BLaER1 (cell line): ENCODE data around the gene CIB4.

Experiments used
- H3K27ac ChIP-seq: shearing (Covaris generic); formaldehyde crosslinking; 2 replicates; pipeline ENCODE4 v1.8.1; 2022
- H3K27me3 ChIP-seq: shearing (Covaris generic); formaldehyde crosslinking; 2 replicates; pipeline ENCODE4 v1.8.1; 2022
- H3K36me3 ChIP-seq: shearing (Covaris generic); formaldehyde crosslinking; 2 replicates; pipeline ENCODE4 v1.8.1; 2022
- H3K4me1 ChIP-seq: shearing (Covaris generic); formaldehyde crosslinking; 2 replicates; pipeline ENCODE4 v1.8.1; 2022
- H3K4me2 ChIP-seq: shearing (Covaris generic); formaldehyde crosslinking; 2 replicates; pipeline ENCODE4 v1.8.1; 2022
- H3K4me3 ChIP-seq: shearing (Covaris generic); formaldehyde crosslinking; 2 replicates; pipeline ENCODE4 v1.8.1; 2022
- H3K9ac ChIP-seq: shearing (Covaris generic); formaldehyde crosslinking; 2 replicates; pipeline ENCODE4 v1.8.1; 2022
- H3K9me3 ChIP-seq: shearing (Covaris generic); formaldehyde crosslinking; 2 replicates; pipeline ENCODE4 v1.8.1; 2022
- H4K20me1 ChIP-seq: shearing (Covaris generic); formaldehyde crosslinking; 2 replicates; pipeline ENCODE4 v1.8.1; 2022
- Cebpa-rat ChIP-seq: shearing (Covaris generic); IDR thresholded peaks from 2 replicates; pipeline ENCODE4 v1.8.1; 2022

Gene CIB4

DNA sequence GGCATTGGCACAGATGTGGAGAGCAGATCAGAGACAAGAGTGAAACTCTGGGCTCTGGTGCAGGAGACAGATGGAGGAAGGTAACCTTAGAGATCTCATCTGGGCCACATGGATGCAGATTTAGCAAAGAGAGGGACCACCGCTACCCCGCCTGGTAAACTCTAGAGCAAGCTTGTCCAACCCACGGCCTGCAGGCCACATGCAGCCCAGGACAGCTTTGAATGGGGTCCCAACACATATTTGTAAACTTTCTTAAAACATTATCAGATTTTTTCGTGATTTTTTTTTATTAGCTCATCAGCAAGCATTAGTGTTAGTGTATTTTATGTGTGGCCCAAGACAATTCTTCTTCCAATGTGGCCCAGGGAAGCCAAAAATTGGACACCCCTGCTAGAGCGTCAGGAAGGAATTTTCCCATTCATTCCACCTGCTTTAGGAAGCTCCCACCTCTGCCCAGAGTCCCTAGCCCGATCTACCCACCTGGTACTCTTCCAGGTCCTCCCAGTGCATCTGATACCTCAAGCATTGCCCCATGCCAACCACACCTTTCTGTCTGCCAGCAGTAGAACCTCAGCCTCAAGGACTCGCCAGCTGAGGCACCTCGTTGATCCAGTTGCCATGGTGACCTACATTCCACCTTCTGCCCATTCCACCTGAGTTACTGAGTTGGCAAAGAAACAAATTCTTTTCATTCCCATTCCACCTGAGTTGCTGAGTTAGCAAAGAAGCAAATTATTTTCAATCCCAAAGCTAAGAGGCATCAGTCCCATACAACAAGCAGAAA, at the start of gene CIB4:
Gene CIB4 (minus strand): TSS at position 586 of the 784 bp plus-strand sequence. CDS start 52 bp downstream, at position 534.
- Histone ChIP-seq H3K4me3 (no peak within 1 kb of the TSS), H3K4me1 (peaks cover 17% of the 10 kb centered on the region), H3K27me3 (no peaks in the 10 kb centered on the region), H3K9me3 (no peaks in the 10 kb centered on the region), H3K27ac (no peak within 1 kb of the TSS), H3K9ac (no peak within 1 kb of the TSS), H3K4me2 (peak within 1 kb of the TSS; percentile 17), H4K20me1 (no peaks in the 10 kb centered on the region), H3K36me3 (no peaks in the 10 kb centered on the region)
- TF ChIP-seq Cebpa-rat: no peak

- Histone ChIP-seq H3K4me3 (no peak overlapping the region), H3K4me1 (peaks cover 66% of the 10 kb centered on the region), H3K36me3 (no peaks in the 10 kb centered on the region), H3K4me2 (peak overlapping the region; percentile 27), H3K27ac (no peak overlapping the region), H4K20me1 (peaks cover 2% of the 10 kb centered on the region), H3K27me3 (no peaks in the 10 kb centered on the region), H3K9me3 (no peaks in the 10 kb centered on the region), H3K9ac (no peak overlapping the region)
- no peak for TF ChIP-seq Cebpa-rat
Measured at GRCh38 chr2:26687801-26688200, 46.6 kb upstream of the CIB4 start.

DNA sequence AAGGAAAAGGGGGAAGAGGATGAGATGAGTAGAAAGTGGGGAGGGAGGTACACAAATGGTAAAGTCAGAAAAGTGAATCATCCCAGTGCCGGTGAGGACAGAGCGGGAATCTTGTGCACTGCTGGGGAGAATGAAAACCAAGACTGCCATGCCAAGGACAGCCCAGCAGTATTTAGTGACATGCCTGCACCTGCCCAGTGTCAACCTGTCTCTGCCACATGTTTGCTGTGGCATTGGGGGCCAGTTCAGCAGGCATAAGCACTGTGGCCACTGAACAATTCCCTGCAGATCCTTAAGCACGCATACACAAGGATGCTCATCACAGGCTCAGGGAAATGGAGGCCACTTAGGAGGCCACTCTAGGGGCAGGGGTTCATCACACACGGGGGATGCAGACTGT, 46.2 kb upstream of the CIB4 start:
- H4K20me1 ChIP-seq: no peaks in the 10 kb centered on the region; the same call in 1 of the 2 replicates
- no peak overlapping the region for H3K4me3 ChIP-seq
- H3K27me3 ChIP-seq: no peaks in the 10 kb centered on the region
- H3K4me1 ChIP-seq: peaks cover 71% of the 10 kb centered on the region
- no peak for TF ChIP-seq Cebpa-rat
- H3K9ac ChIP-seq: no peak overlapping the region
- H3K27ac ChIP-seq: no peak overlapping the region
- H3K36me3 ChIP-seq: no peaks in the 10 kb centered on the region
- no peaks in the 10 kb centered on the region for H3K9me3 ChIP-seq
- 0 out of 2 replicates have a peak overlapping the region, but pooled peaks have one; percentile 27 for H3K4me2 ChIP-seq

DNA sequence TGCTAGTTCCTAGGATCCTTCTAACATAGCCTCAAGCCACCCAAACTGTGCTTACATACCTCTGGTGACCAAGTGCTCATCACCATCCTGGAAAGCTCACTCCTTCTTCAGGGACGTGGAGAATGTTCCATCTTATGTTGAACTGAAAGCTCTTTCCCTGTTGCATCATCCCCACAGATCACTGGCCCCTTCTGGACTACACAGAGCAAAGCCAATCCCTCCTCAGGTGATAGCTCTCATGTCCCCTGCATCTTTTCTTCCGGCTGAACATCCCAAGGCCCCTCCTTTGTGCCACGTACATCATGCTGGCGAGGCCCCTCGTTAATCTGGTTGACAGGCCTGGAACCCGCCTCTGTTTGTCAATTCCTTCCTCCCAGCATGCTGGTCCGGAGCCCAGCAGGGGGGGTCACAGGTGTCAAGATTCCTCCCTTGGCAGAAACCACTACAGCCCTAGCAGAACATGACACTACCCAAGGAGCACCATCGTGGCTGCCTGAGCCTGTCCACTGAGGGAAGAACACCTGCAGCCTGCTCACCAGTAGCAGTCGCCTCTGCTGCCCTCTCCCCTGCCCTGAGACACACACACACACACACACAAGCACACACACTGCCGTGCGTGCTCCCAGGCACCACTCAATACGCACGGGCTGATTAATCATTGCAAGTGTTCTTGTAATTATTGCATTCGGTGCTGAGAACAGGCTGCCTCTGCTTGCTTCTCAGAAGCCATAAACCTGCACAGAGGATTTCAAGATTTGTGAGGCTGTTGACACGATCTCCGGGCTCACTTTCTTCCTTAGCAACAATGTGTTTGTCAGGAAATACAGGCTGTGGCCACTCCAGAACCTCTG, 45.0 kb upstream of the CIB4 start:
- H4K20me1 ChIP-seq: no peaks in the 10 kb centered on the region; the same call in 1 of the 2 replicates
- H3K27ac ChIP-seq: no peak overlapping the region
- no peaks in the 10 kb centered on the region for H3K27me3 ChIP-seq
- no peak overlapping the region for H3K4me3 ChIP-seq
- H3K9me3 ChIP-seq: no peaks in the 10 kb centered on the region
- no peak overlapping the region for H3K9ac ChIP-seq
- H3K36me3 ChIP-seq: no peaks in the 10 kb centered on the region
- peaks cover 68% of the 10 kb centered on the region for H3K4me1 ChIP-seq
- TF ChIP-seq Cebpa-rat: no peak
- peak overlapping the region; percentile 55 for H3K4me2 ChIP-seq

GRCh38 chr2:26685341-26685740, 44.2 kb upstream of the CIB4 start:
- TF ChIP-seq Cebpa-rat: no peak
- no peak overlapping the region for H3K9ac ChIP-seq
- H3K27me3 ChIP-seq: no peaks in the 10 kb centered on the region
- H3K36me3 ChIP-seq: no peaks in the 10 kb centered on the region
- peaks cover 59% of the 10 kb centered on the region for H3K4me1 ChIP-seq
- no peak overlapping the region for H3K4me2 ChIP-seq
- no peak overlapping the region for H3K27ac ChIP-seq
- no peaks in the 10 kb centered on the region for H3K9me3 ChIP-seq
- H3K4me3 ChIP-seq: no peak overlapping the region
- H4K20me1 ChIP-seq: no peaks in the 10 kb centered on the region

DNA sequence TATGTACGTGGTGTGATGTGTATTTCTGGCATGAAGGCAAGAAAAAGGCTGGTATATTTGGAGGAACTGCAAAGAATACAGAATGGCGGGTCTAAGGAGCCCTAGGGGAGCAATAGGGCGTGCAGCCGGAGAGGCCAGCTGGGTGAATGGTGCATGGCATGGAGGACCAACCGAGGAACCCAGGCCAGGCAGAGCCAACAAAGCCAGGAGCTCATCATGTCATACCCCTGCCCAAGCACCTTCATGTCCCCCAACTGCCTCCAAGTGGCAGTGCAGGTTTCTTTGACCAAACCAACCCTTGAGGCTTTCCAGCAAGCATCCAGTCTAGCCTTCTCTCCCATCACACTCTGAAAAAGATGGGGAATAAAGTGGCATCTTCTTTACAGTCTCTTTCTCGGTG, 42.4 kb upstream of the CIB4 start:
- no peak overlapping the region for H3K27ac ChIP-seq
- H3K9me3 ChIP-seq: no peaks in the 10 kb centered on the region
- no peaks in the 10 kb centered on the region for H3K36me3 ChIP-seq
- H3K4me2 ChIP-seq: peak overlapping the region; percentile 65; the same call in 1 of the 2 replicates
- H4K20me1 ChIP-seq: no peaks in the 10 kb centered on the region
- H3K9ac ChIP-seq: no peak overlapping the region
- no peaks in the 10 kb centered on the region for H3K27me3 ChIP-seq
- no peak for TF ChIP-seq Cebpa-rat
- H3K4me3 ChIP-seq: no peak overlapping the region
- peaks cover 51% of the 10 kb centered on the region for H3K4me1 ChIP-seq

DNA sequence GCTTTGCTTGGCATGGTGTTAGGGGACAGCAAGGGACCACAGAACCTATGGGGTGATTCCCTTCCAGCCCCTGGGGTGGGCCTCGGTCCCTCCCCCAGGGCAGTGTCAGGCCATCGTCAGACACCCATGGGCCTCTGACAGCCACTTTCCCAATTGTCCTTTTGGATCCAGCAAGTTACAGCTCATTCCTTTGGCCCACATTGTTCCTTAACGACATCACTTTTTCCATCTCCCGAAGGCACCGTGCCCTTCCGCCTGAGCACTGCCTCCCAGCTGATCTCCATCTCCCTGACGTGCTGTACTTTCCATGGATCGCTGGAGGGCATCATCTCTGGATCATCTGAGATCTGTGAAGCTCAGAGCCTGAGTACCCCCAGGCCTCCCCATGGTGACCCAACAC, 41.0 kb upstream of the CIB4 start:
- Histone ChIP-seq H3K4me1 (peaks cover 37% of the 10 kb centered on the region), H3K9me3 (peaks cover 11% of the 10 kb centered on the region), H3K4me3 (no peak overlapping the region), H3K4me2 (peak overlapping the region; percentile 65), H3K36me3 (no peaks in the 10 kb centered on the region), H4K20me1 (no peaks in the 10 kb centered on the region), H3K9ac (no peak overlapping the region), H3K27me3 (no peaks in the 10 kb centered on the region), H3K27ac (no peak overlapping the region)
- no peak for TF ChIP-seq Cebpa-rat

DNA sequence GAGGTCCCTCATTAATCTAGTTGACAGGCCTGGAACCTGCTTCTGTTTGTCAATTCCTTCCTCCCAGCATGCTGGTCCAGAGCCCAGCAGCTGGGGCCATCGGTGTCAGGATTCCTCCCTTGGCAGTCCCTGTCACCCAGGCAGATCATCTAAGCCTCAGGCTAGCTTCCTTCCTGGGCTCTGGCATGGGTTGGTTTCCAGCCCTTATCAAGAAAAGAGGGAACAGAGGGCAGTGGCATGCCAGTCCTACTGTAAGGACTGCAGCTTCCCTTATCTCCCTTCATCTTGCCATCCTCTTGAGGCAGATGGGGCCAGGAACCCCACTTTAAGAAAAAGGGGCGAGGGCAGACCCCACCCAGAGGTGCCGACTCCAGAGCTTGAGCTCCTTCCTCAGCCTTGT, 40.5 kb upstream of the CIB4 start:
- Histone ChIP-seq H3K27ac (no peak overlapping the region), H3K4me2 (peak overlapping the region; percentile 65; the same call in 1 of the 2 replicates), H3K4me3 (no peak overlapping the region), H3K36me3 (no peaks in the 10 kb centered on the region), H3K27me3 (no peaks in the 10 kb centered on the region), H4K20me1 (no peaks in the 10 kb centered on the region), H3K9me3 (peaks cover 12% of the 10 kb centered on the region), H3K4me1 (peaks cover 32% of the 10 kb centered on the region), H3K9ac (no peak overlapping the region)
- no peak for TF ChIP-seq Cebpa-rat

DNA sequence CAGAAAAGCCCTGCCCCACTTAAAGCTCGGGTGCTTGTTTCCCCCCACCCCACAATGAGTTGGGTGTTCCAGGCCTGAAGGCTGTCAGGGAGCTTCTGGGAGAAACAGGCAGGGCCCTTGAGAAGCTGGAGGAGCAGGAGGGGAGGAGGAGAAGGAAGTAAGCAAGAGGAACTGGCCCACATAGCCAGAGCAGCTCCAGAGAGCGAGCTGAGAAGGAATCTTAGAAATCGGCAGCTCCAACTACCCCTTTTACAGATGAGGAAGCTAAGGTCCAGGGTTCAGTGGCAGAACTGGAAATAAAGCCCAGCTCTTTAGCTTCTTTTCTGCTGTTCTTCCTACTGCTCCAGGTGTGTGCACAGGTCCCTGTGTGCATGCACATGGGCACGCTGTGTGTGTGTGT, 38.7 kb upstream of the CIB4 start:
- Histone ChIP-seq H3K9ac (no peak overlapping the region), H3K27me3 (no peaks in the 10 kb centered on the region), H3K4me1 (peaks cover 21% of the 10 kb centered on the region), H3K36me3 (no peaks in the 10 kb centered on the region), H3K9me3 (peaks cover 12% of the 10 kb centered on the region), H3K4me2 (no peak overlapping the region), H4K20me1 (no peaks in the 10 kb centered on the region), H3K27ac (no peak overlapping the region), H3K4me3 (no peak overlapping the region)
- TF ChIP-seq Cebpa-rat: no peak

DNA sequence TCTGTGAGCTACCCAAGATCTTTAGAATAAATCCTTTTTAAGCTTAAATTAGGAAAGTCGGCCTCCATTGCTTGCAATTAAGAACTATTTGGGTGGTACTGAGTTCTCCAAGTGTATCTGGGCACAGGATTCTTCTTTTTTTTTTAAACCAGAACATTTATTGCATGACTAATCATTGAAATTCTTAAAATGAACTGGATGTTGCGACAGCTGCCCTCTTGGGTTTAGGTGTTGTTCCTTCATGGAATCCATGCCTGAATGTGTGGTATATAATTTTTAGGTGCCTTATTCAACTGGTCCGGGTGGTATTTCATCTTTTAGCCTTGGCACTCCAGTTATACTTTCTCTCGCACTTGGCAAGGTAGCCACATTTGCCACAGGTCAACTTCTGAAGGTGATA, 36.9 kb upstream of the CIB4 start:
- no peak overlapping the region for H3K9ac ChIP-seq
- TF ChIP-seq Cebpa-rat: no peak
- H4K20me1 ChIP-seq: no peaks in the 10 kb centered on the region
- H3K36me3 ChIP-seq: no peaks in the 10 kb centered on the region
- no peak overlapping the region for H3K4me3 ChIP-seq
- H3K9me3 ChIP-seq: peaks cover 12% of the 10 kb centered on the region
- no peak overlapping the region for H3K4me2 ChIP-seq
- H3K27me3 ChIP-seq: no peaks in the 10 kb centered on the region
- H3K4me1 ChIP-seq: peaks cover 14% of the 10 kb centered on the region
- no peak overlapping the region for H3K27ac ChIP-seq
